ENCODE measurements around the gene CHCHD6. TPM values are rescaled to one million over a fixed set of nuclear protein-coding genes. Genes with fewer than 3 reads are reported as not detected.

CHCHD6 gene
- total RNA-seq, 1 experiment from 2014 or later: 32.3 TPM

- no peak for DNase-seq (ENCODE audit: low spot score)
- in situ Hi-C loops (cut with HindIII; ENCODE audit: low sequenced_read_pairs): no loop called here
Observed at GRCh38 chr3:126692858-126693257, 11.2 kb upstream of the CHCHD6 start.

- in situ Hi-C loops (cut with HindIII; ENCODE audit: low sequenced_read_pairs): no loop called here
- DNase-seq (ENCODE audit: low spot score): no peak
Observed at GRCh38 chr3:126693921-126694320, 10.1 kb upstream of the CHCHD6 start.

GRCh38 chr3:126696701-126697267 lies 7.3 kb upstream of the CHCHD6 start:
- in situ Hi-C loops (cut with HindIII; ENCODE audit: low sequenced_read_pairs): no loop called here
- DNase-seq (ENCODE audit: low spot score): no peak

GRCh38 chr3:126699011-126699410 lies 5.0 kb upstream of the CHCHD6 start:
- in situ Hi-C loops (cut with HindIII; ENCODE audit: low sequenced_read_pairs): no loop called here
- no peak for DNase-seq (ENCODE audit: low spot score)

GRCh38 chr3:126704494-126705214 lies 614 bp downstream of the CHCHD6 start:
- peak; percentile 24 for DNase-seq (ENCODE audit: low spot score)

GRCh38 chr3:126706631-126707030 lies 2.6 kb downstream of the CHCHD6 start:
- DNase-seq (ENCODE audit: low spot score): no peak
- in situ Hi-C loops (cut with HindIII; ENCODE audit: low sequenced_read_pairs): no loop called here

More at GRCh38 chr3:126704494-126705214, 614 bp downstream of the CHCHD6 start:
- in situ Hi-C loops (cut with HindIII; ENCODE audit: low sequenced_read_pairs): no loop called here

- DNase-seq (ENCODE audit: low spot score): no peak
Observed at GRCh38 chr3:126711121-126711760, 7.2 kb downstream of the CHCHD6 start.

GRCh38 chr3:126713199-126713598 lies 9.2 kb downstream of the CHCHD6 start:
- in situ Hi-C loops (cut with HindIII; ENCODE audit: low sequenced_read_pairs): no loop called here
- no peak for DNase-seq (ENCODE audit: low spot score)

More at GRCh38 chr3:126711121-126711760, 7.2 kb downstream of the CHCHD6 start:
- in situ Hi-C loops (cut with HindIII; ENCODE audit: low sequenced_read_pairs): no loop called here

- in situ Hi-C loops (cut with HindIII; ENCODE audit: low sequenced_read_pairs): no loop called here
- DNase-seq (ENCODE audit: low spot score): peak; percentile 5
Observed at GRCh38 chr3:126714276-126714900, 10.3 kb downstream of the CHCHD6 start.

- in situ Hi-C loops (cut with HindIII; ENCODE audit: low sequenced_read_pairs): no loop called here
Observed at GRCh38 chr3:126714921-126715320, 10.9 kb downstream of the CHCHD6 start.

GRCh38 chr3:126715432-126715831 lies 11.4 kb downstream of the CHCHD6 start:
- DNase-seq (ENCODE audit: low spot score): no peak
- in situ Hi-C loops (cut with HindIII; ENCODE audit: low sequenced_read_pairs): no loop called here

More at GRCh38 chr3:126714921-126715320, 10.9 kb downstream of the CHCHD6 start:
- DNase-seq (ENCODE audit: low spot score): no peak

- DNase-seq (ENCODE audit: low spot score): no peak
- in situ Hi-C loops (cut with HindIII; ENCODE audit: low sequenced_read_pairs): no loop called here
Observed at GRCh38 chr3:126716057-126716456, 12.0 kb downstream of the CHCHD6 start.

- in situ Hi-C loops (cut with HindIII; ENCODE audit: low sequenced_read_pairs): no loop called here
- DNase-seq (ENCODE audit: low spot score): no peak
Observed at GRCh38 chr3:126718561-126719445, 14.8 kb downstream of the CHCHD6 start.

GRCh38 chr3:126720596-126720995 lies 16.6 kb downstream of the CHCHD6 start:
- no peak for DNase-seq (ENCODE audit: low spot score)
- in situ Hi-C loops (cut with HindIII; ENCODE audit: low sequenced_read_pairs): no loop called here

- DNase-seq (ENCODE audit: low spot score): no peak
- in situ Hi-C loops (cut with HindIII; ENCODE audit: low sequenced_read_pairs): no loop called here
Observed at GRCh38 chr3:126721246-126721645, 17.2 kb downstream of the CHCHD6 start.

GRCh38 chr3:126723237-126723636 lies 19.2 kb downstream of the CHCHD6 start:
- no peak for DNase-seq (ENCODE audit: low spot score)
- in situ Hi-C loops (cut with HindIII; ENCODE audit: low sequenced_read_pairs): no loop called here

- in situ Hi-C loops (cut with HindIII; ENCODE audit: low sequenced_read_pairs): no loop called here
Observed at GRCh38 chr3:126723801-126724200, 19.8 kb downstream of the CHCHD6 start.

GRCh38 chr3:126728680-126729079 lies 24.6 kb downstream of the CHCHD6 start:
- in situ Hi-C loops (cut with HindIII; ENCODE audit: low sequenced_read_pairs): no loop called here
- no peak for DNase-seq (ENCODE audit: low spot score)

More at GRCh38 chr3:126723801-126724200, 19.8 kb downstream of the CHCHD6 start:
- no peak for DNase-seq (ENCODE audit: low spot score)

- no peak for DNase-seq (ENCODE audit: low spot score)
- in situ Hi-C loops (cut with HindIII; ENCODE audit: low sequenced_read_pairs): no loop called here
Observed at GRCh38 chr3:126730376-126730775, 26.3 kb downstream of the CHCHD6 start.
